ENCODE measurements around the gene RNF115.

The RNF115 gene

DNA sequence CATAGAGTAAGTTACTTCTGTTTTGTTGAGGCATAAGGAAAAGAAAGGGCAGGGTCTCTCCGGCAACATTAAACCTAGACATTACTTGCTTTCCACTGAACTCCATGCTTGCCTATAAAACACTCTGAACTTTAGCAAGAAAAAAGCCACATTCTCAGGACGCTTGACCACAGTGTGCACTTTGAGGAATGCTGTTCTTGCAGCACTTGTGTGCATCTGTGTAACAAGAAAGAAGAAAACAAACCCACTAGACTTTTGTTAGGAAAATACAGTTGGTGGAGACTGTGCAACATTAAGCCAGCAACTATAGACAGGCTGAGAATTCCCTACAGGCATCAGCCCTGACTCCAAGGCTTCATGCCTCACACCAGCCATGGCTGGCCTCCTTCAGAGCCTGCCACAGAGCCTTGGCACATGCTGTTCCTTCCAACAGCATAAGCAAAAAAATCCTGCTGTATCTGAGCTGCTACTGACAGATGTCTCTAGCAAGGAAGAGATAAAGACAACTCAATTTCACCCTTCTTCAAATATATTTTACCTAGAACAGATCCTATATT, 122.5 kb downstream of the RNF115 start:
- DNase-seq (ENCODE audit: low read depth), result no peak

GRCh38 chr1:145696630-145696960, 127.3 kb downstream of the RNF115 start:
- DNase-seq (ENCODE audit: low read depth), result no peak

GRCh38 chr1:145695821-145696629, 127.9 kb downstream of the RNF115 start:
- DNase-seq (ENCODE audit: low read depth), result no peak

DNA sequence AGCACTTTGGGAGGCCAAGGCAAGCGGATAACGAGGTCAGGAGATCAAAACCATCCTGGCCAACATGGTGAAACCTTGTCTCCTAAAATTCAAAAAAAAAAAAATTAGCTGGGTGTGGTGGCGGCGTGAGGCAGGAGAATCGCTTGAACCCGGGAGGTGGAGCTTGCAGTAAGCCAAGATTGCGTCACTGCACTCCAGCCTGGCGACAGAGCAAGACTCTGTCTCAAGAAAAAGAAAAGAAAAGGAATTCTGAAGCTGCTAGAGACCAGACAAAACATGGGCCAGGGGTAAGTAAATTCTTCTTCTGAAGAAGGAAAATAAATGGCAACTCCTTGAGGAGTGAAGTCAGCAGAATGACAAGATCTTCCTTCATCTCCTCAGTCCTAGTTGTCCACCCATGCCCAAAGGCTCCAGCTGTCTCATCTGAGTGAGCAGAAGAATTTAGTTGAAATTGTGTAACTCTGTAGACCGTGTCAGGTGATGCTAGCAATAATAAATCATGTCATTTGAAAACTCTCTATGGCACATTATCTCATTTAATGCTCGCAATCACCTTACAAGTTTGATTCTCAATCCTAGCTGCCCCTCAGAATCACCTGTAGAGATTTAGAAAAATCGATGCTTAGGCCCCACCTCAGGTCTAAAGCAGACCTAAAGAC, 131.0 kb downstream of the RNF115 start:
- DNase-seq (ENCODE audit: low read depth), result no peak

- DNase-seq (ENCODE audit: low read depth), result no peak
These were observed 133.0 kb downstream of the RNF115 start for GRCh38 chr1:145690587-145691558.

GRCh38 chr1:145689922-145690321, 134.0 kb downstream of the RNF115 start:
- no peak for DNase-seq (ENCODE audit: low read depth)

GRCh38 chr1:145688924-145689323, 135.0 kb downstream of the RNF115 start:
- no peak for DNase-seq (ENCODE audit: low read depth)
